NCI-H526 treated with DMSO at 0.1 percent for 48 hours (cell line): ENCODE measurements around the gene HOXB3.

ENCODE experiments used
- DNase-seq: peaks from one replicate; lab custom pipeline; 2025; lab: John Stamatoyannopoulos, UW

Gene HOXB3

DNA sequence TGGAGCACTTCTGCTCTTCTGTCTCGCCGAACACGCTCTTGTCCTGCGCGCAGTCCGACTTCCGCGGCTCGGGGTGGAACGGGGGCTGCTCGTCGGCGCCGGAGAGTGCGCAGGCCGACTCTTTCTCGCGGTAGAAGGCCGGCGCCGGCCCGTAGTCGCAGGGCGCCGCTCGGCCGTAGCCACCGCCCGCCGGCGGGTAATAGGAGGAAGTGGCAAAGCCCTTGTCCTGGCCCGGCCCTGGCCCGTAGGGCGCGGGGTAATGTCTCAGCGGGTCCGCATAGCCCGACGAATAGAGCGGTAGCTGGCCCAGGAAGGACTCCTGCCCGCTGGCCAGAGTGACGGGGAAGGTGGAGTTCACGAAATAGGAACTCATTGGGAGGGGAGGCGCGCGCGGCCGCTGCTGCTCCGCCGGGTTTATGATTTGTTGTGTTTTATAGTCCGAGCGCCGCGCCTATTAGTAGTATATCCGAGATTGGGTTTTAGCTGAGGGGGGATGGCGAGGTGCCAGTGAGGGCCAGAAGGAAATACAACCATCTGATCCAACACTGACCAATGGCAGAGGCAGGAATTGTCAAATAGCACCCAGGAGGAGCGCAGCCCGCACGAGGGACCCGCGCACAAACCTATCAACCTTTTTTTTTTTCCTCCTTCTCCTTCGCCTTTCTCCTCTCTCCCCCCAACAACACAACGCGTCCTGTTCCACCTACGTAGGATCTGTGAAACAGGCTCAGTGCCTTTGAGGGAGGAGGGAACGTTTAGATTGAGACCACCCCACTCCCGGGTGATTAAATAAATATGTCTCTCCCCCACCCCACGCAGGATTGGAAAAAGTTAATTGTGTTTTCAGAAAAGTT, 8.0 kb upstream of the HOXB3 start:
- DNase-seq, result no peak

- DNase-seq, result no peak
Observed at GRCh38 chr17:48597528-48597777, 7.4 kb upstream of the HOXB3 start.

- no peak for DNase-seq
Observed at GRCh38 chr17:48596735-48597527, 6.9 kb upstream of the HOXB3 start.

GRCh38 chr17:48596000-48596734, 6.1 kb upstream of the HOXB3 start:
- DNase-seq, result no peak

DNA sequence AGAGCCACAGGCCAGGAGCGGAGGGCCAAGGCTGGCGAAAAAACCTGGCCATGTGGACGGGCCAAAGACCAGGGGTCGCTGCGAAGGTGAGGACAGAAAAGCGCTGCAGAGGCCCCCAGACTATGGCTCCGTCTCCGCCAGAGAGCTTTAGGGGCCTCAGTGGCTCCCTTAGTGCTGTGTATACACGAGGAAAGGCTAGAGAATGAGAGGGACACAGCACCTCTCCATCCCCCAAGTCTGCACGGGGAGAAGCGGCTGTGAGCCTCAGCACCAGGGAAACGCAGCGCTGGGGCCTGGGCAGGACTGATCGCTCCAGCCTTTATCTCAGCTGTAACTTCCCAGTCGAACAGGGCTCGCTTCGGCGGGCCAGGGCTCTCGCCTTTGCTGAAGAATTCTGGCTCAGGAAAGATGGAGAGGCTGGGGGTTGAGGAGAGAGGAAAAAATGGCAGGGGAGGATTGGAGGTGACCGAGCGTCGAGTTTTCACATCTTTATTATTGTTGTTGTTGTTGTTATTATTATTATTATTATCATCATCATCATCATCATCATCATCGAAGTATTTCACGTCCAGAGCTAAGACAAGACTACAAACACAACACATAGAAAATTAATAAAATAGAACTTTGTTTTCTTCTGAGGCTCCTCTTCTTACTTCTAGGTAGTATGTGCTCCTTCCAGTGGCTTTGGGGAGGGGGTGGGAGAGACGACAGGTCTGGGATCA, 5.4 kb upstream of the HOXB3 start:
- no peak for DNase-seq

DNA sequence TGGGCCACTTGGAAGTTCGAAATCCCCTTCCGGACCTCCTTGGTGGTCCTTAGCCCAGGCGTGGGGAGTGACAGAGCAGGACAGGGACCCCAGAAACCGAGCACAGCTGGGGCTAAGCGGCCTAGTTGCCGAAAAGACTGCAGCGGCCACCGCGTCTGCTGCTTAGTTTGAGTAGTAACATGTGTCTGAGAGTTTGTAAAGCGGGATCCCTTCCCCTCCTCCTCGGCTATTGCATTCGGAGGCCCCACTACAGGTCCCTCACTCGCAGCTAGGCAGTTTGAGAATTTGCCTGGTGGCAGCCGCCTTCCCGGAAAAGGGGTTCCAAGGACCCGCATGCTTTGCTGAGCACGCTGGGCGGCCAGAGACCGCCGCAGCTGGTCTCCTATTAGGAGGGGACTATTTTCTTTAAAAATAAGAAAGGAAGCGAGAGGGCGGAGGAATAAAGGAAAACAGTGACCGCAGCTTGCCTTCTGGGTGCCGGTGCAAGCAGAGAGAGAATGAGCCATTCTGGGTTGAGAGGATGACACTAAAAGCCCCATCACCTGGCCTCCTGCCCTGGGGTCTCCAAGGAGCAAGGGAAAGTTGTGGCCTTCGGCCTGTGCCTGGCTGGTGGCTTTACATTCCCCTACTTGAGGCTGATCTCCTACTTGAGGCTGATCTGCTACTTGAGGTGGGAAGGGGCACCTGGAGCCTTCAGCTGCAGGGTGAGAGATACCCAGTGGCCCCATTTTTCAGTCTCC, 4.7 kb upstream of the HOXB3 start:
- DNase-seq, result no peak

DNA sequence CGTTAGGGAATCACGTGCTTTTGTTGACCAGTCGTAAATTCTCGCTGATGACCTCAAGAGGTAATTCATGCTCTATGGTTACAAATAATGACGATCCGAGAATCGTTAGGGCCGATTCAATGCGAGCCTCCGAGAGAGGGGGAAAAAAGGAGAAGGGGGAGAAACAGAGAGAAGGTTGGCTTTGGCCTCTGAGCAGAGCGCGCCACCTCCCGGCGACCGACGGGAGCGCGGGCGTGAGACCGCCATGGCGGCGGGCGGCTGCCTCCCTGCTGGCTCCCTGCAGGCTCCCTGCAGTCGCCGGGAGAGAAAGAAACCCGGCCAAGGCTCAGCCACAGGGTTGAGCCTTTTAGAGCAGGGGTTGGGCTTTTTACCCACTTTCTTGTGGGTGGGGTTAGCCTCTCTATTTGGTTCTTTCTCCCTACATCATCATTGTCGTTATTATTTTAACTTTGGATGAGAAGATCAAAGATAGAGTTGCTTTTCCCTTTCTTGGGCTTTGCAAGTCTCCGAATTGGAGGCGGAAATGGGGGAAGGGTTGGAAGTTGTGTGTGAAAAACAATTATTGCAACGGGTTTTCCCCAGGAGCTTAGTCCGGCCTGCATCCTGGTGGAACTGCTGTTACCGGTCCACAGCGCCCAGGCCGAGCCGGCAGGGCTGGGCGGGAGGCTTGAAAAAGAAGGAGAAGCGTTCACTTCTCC, 3.9 kb upstream of the HOXB3 start:
- peak; percentile 68 for DNase-seq

DNA sequence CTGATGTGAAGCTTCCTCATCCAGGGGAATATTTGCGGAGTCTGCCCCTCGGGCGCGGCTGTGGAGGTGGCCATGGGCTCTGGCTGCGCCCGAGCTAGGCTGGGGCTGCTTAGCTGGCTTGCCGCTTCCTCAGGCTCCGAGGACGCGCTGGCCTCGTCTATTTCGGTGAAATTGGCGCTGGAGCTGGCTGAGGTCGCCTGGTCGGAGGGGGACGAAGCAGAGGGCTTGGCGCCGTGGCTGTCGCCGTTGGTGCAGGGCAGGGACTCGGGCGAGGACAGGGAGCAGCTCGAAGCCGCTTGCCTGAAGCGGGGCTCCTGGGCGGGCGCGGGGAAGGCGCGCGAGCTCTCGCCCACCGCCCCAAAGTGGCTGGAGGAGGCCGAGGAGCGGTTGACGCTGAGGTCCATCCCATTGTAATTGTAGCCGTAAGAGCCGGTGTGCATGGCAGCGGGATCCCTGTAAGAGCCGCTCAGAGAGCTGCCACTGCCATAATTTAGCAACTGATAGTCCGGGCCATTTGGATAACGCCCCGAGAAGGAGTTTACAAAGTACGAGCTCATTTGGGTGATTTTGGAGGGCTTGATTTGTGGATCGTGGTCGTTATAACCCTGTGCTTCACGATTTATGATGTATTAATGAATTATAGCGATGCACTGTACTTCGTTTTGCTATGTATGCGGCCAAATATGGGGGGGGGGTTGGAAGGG, 3.2 kb upstream of the HOXB3 start, which contains the start of gene HOXB5:
TSS of gene HOXB5 (minus strand) at position 654 of the 704 bp plus-strand sequence. CDS start at position 557, 97 bp downstream.
- DNase-seq, result peak; percentile 57

- DNase-seq, result no peak
Observed at GRCh38 chr17:48592577-48592976, 2.5 kb upstream of the HOXB3 start.

DNA sequence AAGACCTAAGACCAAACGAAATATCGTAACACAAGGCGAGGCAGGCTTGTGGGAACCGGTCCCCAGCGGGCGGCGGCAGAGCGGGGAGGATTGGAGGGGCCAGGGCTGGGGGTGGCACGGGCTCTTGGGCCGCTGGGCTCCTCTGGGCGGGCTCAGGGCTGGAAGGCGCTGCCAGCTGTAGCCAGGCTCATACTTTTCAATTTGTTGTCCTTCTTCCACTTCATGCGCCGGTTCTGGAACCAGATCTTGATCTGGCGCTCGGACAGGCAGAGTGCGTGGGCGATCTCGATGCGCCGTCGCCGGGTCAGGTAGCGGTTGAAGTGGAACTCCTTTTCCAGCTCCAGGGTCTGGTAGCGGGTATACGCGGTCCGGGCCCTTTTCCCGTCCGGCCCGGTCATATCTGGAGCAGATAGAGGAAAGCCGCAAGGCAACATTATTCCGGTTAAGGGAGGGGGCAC, 2.0 kb upstream of the HOXB3 start:
- no peak for DNase-seq

DNA sequence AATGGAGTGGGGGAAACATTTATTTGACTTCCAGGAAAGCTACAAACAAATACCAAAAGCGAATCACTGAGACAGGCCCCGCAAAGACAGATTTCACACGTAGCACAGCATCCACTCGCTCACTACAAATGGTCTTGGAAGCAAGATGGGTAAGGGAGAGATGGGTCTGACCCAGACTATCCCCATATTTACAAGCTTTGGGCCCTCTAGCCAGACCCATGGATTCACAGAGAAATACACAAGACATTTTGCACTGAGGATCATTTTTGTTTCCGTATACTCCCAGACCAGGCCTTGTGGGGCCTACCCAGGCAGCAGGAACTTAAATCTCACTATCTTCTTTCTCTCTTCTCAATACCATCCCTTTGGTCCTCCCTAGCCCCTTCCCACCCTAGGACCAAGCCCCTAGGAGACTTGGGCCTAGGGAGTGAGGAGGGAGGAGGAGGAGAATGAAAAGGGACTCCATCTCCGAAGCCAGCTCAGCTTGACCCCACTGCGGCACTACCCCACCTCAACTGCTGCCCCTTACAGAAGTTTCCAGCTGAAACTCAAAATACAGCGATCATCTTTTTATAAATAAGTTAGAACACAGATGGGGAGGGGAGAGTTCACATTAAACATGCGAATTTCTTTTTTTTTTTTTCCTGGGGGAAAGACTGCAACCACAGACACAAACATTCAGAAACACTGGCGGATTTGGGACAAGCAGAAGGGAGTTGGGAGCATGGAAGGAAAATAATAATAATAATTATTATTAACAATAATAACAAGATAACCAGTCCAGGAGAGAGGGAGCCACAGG, 1.4 kb upstream of the HOXB3 start:
- no peak for DNase-seq

GRCh38 chr17:48590607-48591161, 643 bp upstream of the HOXB3 start:
- DNase-seq, result no peak

GRCh38 chr17:48589060-48589830, 796 bp downstream of the HOXB3 start:
- no peak for DNase-seq

GRCh38 chr17:48588528-48588927, 1.5 kb downstream of the HOXB3 start:
- no peak for DNase-seq

GRCh38 chr17:48588074-48588415, 2.0 kb downstream of the HOXB3 start:
- no peak for DNase-seq

GRCh38 chr17:48587276-48588073, 2.6 kb downstream of the HOXB3 start:
- no peak for DNase-seq
